ENCODE results near the gene ANKK1. TPM values are rescaled to one million over a fixed set of nuclear protein-coding genes. Genes with fewer than 3 reads are reported as not detected.

The ANKK1 gene
- total and polyA plus RNA-seq, 9 of the 15 experiments (the other 6 are each of a cell fraction or from before 2014, with no cell fraction given): not detected

- no peak overlapping the region for H3K4me3 ChIP-seq
- no peak for ATAC-seq
- H3K9ac ChIP-seq (ENCODE audit: insufficient read depth in 1 of 2, low read depth in 2 of 2, low read length in 2 of 2): no peak overlapping the region
- no peaks in the 10 kb centered on the region for H4K20me1 ChIP-seq (replicated peaks; ENCODE audit: control insufficient read depth, insufficient read depth, low read length)
- ChIA-PET CTCF (ENCODE audit: low intra/inter-chr PET ratio) (no interaction called here), POLR2A (no interaction called here)
- no peaks in the 10 kb centered on the region for H3K36me3 ChIP-seq (ENCODE audit: control insufficient read depth, insufficient read depth, low read length)
- no peaks in the 10 kb centered on the region for H3K27me3 ChIP-seq (ENCODE audit: control insufficient read depth in 2 of 2, insufficient read depth in 2 of 2, low read length in 2 of 2)
- no peak overlapping the region for H3K4me2 ChIP-seq (ENCODE audit: insufficient read depth, low read length)
- TF ChIP-seq ZNF124 (CRISPR knock-in tag; IDR thresholded peaks at IDR 0.05) (no peak), SP1 (CRISPR knock-in tag; IDR thresholded peaks at IDR 0.05) (no peak), ZFP1 (CRISPR knock-in tag; IDR thresholded peaks at IDR 0.05) (no peak), U2AF1 (optimal IDR thresholded peaks at IDR 0.05; ENCODE audit: low read depth, low read length) (no peak), MAFK (IDR thresholded peaks at IDR 0.05; ENCODE audit: low read length) (no peak), PHF21A (IDR thresholded peaks at IDR 0.05; ENCODE audit: borderline replicate concordance, low read depth) (no peak)
- TF ChIP-seq, protein P1, sequence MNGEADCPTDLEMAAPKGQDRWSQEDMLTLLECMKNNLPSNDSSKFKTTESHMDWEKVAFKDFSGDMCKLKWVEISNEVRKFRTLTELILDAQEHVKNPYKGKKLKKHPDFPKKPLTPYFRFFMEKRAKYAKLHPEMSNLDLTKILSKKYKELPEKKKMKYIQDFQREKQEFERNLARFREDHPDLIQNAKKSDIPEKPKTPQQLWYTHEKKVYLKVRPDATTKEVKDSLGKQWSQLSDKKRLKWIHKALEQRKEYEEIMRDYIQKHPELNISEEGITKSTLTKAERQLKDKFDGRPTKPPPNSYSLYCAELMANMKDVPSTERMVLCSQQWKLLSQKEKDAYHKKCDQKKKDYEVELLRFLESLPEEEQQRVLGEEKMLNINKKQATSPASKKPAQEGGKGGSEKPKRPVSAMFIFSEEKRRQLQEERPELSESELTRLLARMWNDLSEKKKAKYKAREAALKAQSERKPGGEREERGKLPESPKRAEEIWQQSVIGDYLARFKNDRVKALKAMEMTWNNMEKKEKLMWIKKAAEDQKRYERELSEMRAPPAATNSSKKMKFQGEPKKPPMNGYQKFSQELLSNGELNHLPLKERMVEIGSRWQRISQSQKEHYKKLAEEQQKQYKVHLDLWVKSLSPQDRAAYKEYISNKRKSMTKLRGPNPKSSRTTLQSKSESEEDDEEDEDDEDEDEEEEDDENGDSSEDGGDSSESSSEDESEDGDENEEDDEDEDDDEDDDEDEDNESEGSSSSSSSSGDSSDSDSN (IDR thresholded peaks at IDR 0.05; ENCODE audit: borderline replicate concordance in 1 of 2, low read depth in 2 of 2, low read length in 2 of 2): no peak
- TF ChIP-seq, protein P2, sequence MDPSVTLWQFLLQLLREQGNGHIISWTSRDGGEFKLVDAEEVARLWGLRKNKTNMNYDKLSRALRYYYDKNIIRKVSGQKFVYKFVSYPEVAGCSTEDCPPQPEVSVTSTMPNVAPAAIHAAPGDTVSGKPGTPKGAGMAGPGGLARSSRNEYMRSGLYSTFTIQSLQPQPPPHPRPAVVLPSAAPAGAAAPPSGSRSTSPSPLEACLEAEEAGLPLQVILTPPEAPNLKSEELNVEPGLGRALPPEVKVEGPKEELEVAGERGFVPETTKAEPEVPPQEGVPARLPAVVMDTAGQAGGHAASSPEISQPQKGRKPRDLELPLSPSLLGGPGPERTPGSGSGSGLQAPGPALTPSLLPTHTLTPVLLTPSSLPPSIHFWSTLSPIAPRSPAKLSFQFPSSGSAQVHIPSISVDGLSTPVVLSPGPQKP (CRISPR knock-in tag; IDR thresholded peaks at IDR 0.05): no peak
- TF ChIP-seq, protein P3, sequence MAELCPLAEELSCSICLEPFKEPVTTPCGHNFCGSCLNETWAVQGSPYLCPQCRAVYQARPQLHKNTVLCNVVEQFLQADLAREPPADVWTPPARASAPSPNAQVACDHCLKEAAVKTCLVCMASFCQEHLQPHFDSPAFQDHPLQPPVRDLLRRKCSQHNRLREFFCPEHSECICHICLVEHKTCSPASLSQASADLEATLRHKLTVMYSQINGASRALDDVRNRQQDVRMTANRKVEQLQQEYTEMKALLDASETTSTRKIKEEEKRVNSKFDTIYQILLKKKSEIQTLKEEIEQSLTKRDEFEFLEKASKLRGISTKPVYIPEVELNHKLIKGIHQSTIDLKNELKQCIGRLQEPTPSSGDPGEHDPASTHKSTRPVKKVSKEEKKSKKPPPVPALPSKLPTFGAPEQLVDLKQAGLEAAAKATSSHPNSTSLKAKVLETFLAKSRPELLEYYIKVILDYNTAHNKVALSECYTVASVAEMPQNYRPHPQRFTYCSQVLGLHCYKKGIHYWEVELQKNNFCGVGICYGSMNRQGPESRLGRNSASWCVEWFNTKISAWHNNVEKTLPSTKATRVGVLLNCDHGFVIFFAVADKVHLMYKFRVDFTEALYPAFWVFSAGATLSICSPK (IDR thresholded peaks at IDR 0.05; ENCODE audit: borderline replicate concordance): no peak
- DNase-seq (ENCODE audit: extremely low read depth in 1 of 4, low spot score in 3 of 4): no peak
- in situ Hi-C loops (cut with MboI): no loop called here
- no peaks in the 10 kb centered on the region for H3K79me2 ChIP-seq (ENCODE audit: control insufficient read depth, insufficient read depth, low read length)
- H3K4me1 ChIP-seq (replicated peaks in 1 of 2; ENCODE audit: control insufficient read depth in 2 of 2, insufficient read depth in 2 of 2, low read length in 2 of 2): no peaks in the 10 kb centered on the region
- intact Hi-C loops (cut with micrococcal nuclease): no loop called here
- no peak overlapping the region for H3K27ac ChIP-seq (ENCODE audit: extremely low read depth, low read depth, low read length)
- FAIRE-seq: no peak
- BruUV-seq (replicated peaks): no TSS peak
- H3K9me1 ChIP-seq (ENCODE audit: control insufficient read depth, insufficient read depth, low read length): no peaks in the 10 kb centered on the region
- H3K9me3 ChIP-seq (replicated peaks; ENCODE audit: control insufficient read depth, insufficient read depth, low read depth, low read length): no peaks in the 10 kb centered on the region
- 42% methylated on average over 11 of the region's 11 CpGs for WGBS (ENCODE audit: insufficient coverage, low coverage, missing lambda C conversion rate)
- no peak overlapping the region for H2AFZ ChIP-seq (ENCODE audit: low read depth, low read length)
Measured at GRCh38 chr11:113350336-113351067, 37.1 kb upstream of the ANKK1 start.
